HCT116 (cell line): ENCODE data around the gene PRPF4. TPM values are rescaled to one million over a fixed set of nuclear protein-coding genes. Genes with fewer than 3 reads are reported as not detected.

ENCODE experiments used
- ATAC-seq: fragments of 200-7000 bp; cut with Tn5 transposase; 2 replicates; pipeline ENCODE4 v1.9.1; 2020; ENCODE audit warnings: mild to moderate bottlenecking, moderate library complexity
- BruUV-seq: library from RNA; stranded (reverse); fragments of 400-500 nt; replicated peaks from 2 replicates; lab custom pipeline; 2021; lab: Mats Ljungman, UMichigan
- CTCF ChIA-PET: fragments of 300-600 bp; sonication (Branson Sonifier 250); formaldehyde crosslinking; loops from one replicate; lab custom pipeline; 2021; ENCODE audit warnings: antibody characterized with exemption; lab: Charles Lee
- POLR2A ChIA-PET: fragments of 300-600, 350-600 bp; sonication (Branson Sonifier 250); formaldehyde crosslinking; loops from one replicate; lab custom pipeline; 2021; ENCODE audit warnings: antibody characterized with exemption; lab: Charles Lee
- RAD21 ChIA-PET, 2 experiments: fragments of 300-600 bp; sonication (Branson Sonifier 250); formaldehyde crosslinking; loops; one replicate each; lab custom pipeline; 2023; ENCODE audit warnings: low total read pairs in 2 of 2; ENCODE audit not compliant: uncharacterized antibody in 2 of 2, unreplicated experiment in 2 of 2, low non-redundant PET in 1 of 2; lab: Charles Lee
- DNase-seq: peaks from one replicate; pipeline ENCODE4 v3.0.0-alpha.2; 2010; ENCODE audit warnings: low read depth, low spot score
- H2AFZ ChIP-seq: fragments of 200-600 bp; shearing (Covaris generic), sonication (generic); 2 replicates; pipeline ENCODE4 v1.6.1; 2017; ENCODE audit warnings: low read depth, mixed run types, mixed read lengths, antibody characterized with exemption, low read length; ENCODE audit not compliant: poor library complexity, severe bottlenecking
- H3K27ac ChIP-seq: 2 replicates; pipeline ENCODE4 v1.5.1; 2012; ENCODE audit warnings: low read depth, low read length
- H3K27me3 ChIP-seq: fragments of 200-600 bp; sonication (generic); 2 replicates; pipeline ENCODE4 v1.6.1; 2016; ENCODE audit warnings: mixed run types, low read length, mixed read lengths; ENCODE audit not compliant: insufficient read depth
- H3K36me3 ChIP-seq, 2 experiments: fragments of 200-500 bp in 1 of 2; fragments of 200-600 bp in 1 of 2; sonication (Bioruptor generic) in 1 of 2; sonication (generic) in 1 of 2; 2 replicates each; pipeline versions ENCODE4 v1.5.1 to v1.6.1; 2014 to 2016; ENCODE audit warnings: low read length in 2 of 2, inconsistent platforms in 1 of 2, mixed read lengths in 1 of 2, mixed run types in 1 of 2; ENCODE audit not compliant: insufficient read depth in 2 of 2, control insufficient read depth in 1 of 2
- H3K4me1 ChIP-seq, 2 experiments: fragments of 200-600 bp in 1 of 2; sonication (generic) in 1 of 2; 2 replicates each; pipeline versions ENCODE4 v1.5.1 to v1.6.1; 2012 to 2017; ENCODE audit warnings: low read length in 2 of 2, inconsistent platforms in 1 of 2, mild to moderate bottlenecking in 1 of 2, mixed read lengths in 1 of 2, mixed run types in 1 of 2, moderate library complexity in 1 of 2; ENCODE audit not compliant: insufficient read depth in 2 of 2, control insufficient read depth in 1 of 2
- H3K4me2 ChIP-seq: fragments of 200-600 bp; sonication (generic); 2 replicates; pipeline ENCODE4 v1.6.1; 2017; ENCODE audit warnings: mixed run types, low read length, mixed read lengths
- H3K4me3 ChIP-seq, 2 experiments: fragments of 200-600 bp in 1 of 2; sonication (generic) in 1 of 2; replicated peaks in 1 of 2; 2 replicates each; pipeline ENCODE4 v1.5.1; 2011 to 2016; ENCODE audit warnings: low read length in 2 of 2, control low read depth in 1 of 2, low read depth in 1 of 2, mild to moderate bottlenecking in 1 of 2, mixed read lengths in 1 of 2, mixed run types in 1 of 2
- H3K79me2 ChIP-seq: fragments of 200-600 bp; sonication (generic); 2 replicates; pipeline ENCODE4 v1.6.1; 2017; ENCODE audit warnings: mild to moderate bottlenecking, mixed run types, low read length, moderate library complexity, mixed read lengths; ENCODE audit not compliant: insufficient read depth
- H3K9ac ChIP-seq: fragments of 200-600 bp; sonication (generic); 2 replicates; pipeline ENCODE4 v1.6.1; 2016; ENCODE audit warnings: low read length, mixed read lengths
- H3K9me2 ChIP-seq: fragments of 200-600 bp; sonication (generic), shearing (Covaris generic); 2 replicates; pipeline ENCODE4 v1.6.1; 2017; ENCODE audit warnings: mixed run types, mild to moderate bottlenecking, moderate library complexity; ENCODE audit not compliant: insufficient read depth
- H3K9me3 ChIP-seq, 2 experiments: fragments of 200-500 bp in 1 of 2; fragments of 200-600 bp in 1 of 2; sonication (Bioruptor generic) in 1 of 2; sonication (generic) in 1 of 2; 2 replicates each; pipeline ENCODE4 v1.6.1; 2014 to 2017; ENCODE audit warnings: low read length in 2 of 2, mixed read lengths in 2 of 2, inconsistent platforms in 1 of 2, low read depth in 1 of 2, mild to moderate bottlenecking in 1 of 2, mixed run types in 1 of 2, moderate library complexity in 1 of 2; ENCODE audit not compliant: control insufficient read depth in 1 of 2, insufficient read depth in 1 of 2
- H4K20me1 ChIP-seq: fragments of 200-600 bp; sonication (generic), shearing (Covaris generic); 2 replicates; pipeline ENCODE4 v1.6.1; 2017; ENCODE audit warnings: mixed run types, mild to moderate bottlenecking, moderate library complexity; ENCODE audit not compliant: insufficient read depth
- CBX3 ChIP-seq: IDR thresholded peaks from 2 replicates; pipeline ENCODE4 v1.6.1; 2012; ENCODE audit warnings: low read depth
- EGR1 ChIP-seq: IDR thresholded peaks from 2 replicates; pipeline ENCODE4 v1.6.1; 2012; ENCODE audit warnings: low read depth
- ELF1 ChIP-seq: IDR thresholded peaks from 2 replicates; pipeline ENCODE4 v1.6.1; 2012; ENCODE audit warnings: low read depth, borderline replicate concordance
- MAX ChIP-seq: IDR thresholded peaks from 2 replicates; pipeline ENCODE4 v1.6.1; 2012
- POLR2A ChIP-seq: IDR thresholded peaks from 2 replicates; pipeline ENCODE4 v1.7.0; 2011; ENCODE audit warnings: borderline replicate concordance; ENCODE audit not compliant: insufficient read depth, insufficient read length; ENCODE audit errors: extremely low read depth
- POLR2AphosphoS5 ChIP-seq: IDR thresholded peaks from 2 replicates; pipeline ENCODE4 v1.6.1; 2011; ENCODE audit warnings: mild to moderate bottlenecking, low read depth, low read length, moderate library complexity
- RAD21 ChIP-seq: IDR thresholded peaks from 2 replicates; pipeline ENCODE4 v1.6.1; 2012; ENCODE audit warnings: low read depth, mild to moderate bottlenecking
- REST ChIP-seq: IDR thresholded peaks from 2 replicates; pipeline ENCODE4 v1.6.1; 2012; ENCODE audit warnings: low read depth
- SRF ChIP-seq: IDR thresholded peaks from 2 replicates; pipeline ENCODE4 v1.6.1; 2012; ENCODE audit warnings: low read depth
- ZFX ChIP-seq: fragments of 450-650 bp; IDR thresholded peaks from 2 replicates; pipeline ENCODE4 v1.6.1; 2017
- intact Hi-C: fragments of 100-400 bp; cut with micrococcal nuclease; formaldehyde crosslinking; loops from 2 replicates; pipeline ENCODE4 v1.10.0; 2022
- total RNA-seq: library from RNA; stranded (reverse); gene quantifications from one replicate; pipeline ENCODE4 v1.2.1, GENCODE V29; 2021; ENCODE audit not compliant: unreplicated experiment

Gene PRPF4
- total RNA-seq, 1 experiment from 2014 or later, result 53.9 TPM

- no peaks in the 10 kb centered on the region for H3K9me3 ChIP-seq
- ChIA-PET CTCF (no interaction called here), RAD21 (interaction anchor here in 1 of 2 experiments (0.5 kb wide), 1 partner anchor 252 kb away, joined by 4 read pairs; no protein-coding TSS in a partner anchor), POLR2A (no interaction called here)
- no peaks in the 10 kb centered on the region for H3K4me1 ChIP-seq
- no peaks in the 10 kb centered on the region for H4K20me1 ChIP-seq
- H3K27me3 ChIP-seq, result no peaks in the 10 kb centered on the region
- H3K9ac ChIP-seq, result no peak overlapping the region
- ATAC-seq (no peak), DNase-seq (no peak)
- no peaks in the 10 kb centered on the region for H3K36me3 ChIP-seq
- H3K4me3 ChIP-seq, result no peak overlapping the region
- no peaks in the 10 kb centered on the region for H3K79me2 ChIP-seq
- H3K4me2 ChIP-seq, result no peak overlapping the region
- no TSS peak for BruUV-seq
- no peak overlapping the region for H3K27ac ChIP-seq
- H2AFZ ChIP-seq, result no peak overlapping the region
- intact Hi-C loops, result no loop called here
- H3K9me2 ChIP-seq, result no peaks in the 10 kb centered on the region
- TF ChIP-seq REST (no peak), EGR1 (no peak), ZFX (no peak), POLR2AphosphoS5 (no peak), POLR2A (no peak), SRF (no peak), RAD21 (no peak), CBX3 (no peak), ELF1 (no peak), MAX (no peak)
Measured at GRCh38 chr9:113313261-113313660, 37.8 kb downstream of the PRPF4 start.
